CD4-positive, CD25-positive, alpha-beta regulatory T cell (primary cell): Measurements from ENCODE around the gene C16orf89. TPM values are rescaled to one million over a fixed set of nuclear protein-coding genes. Genes with fewer than 3 reads are reported as not detected.
A peak's percentile ranks its signal among the peaks of the same experiment; 100 is the strongest.
"Not testable (repeated sequence)": the region's sequence is repeated elsewhere in the genome, so short reads cannot be mapped to it uniquely, and the experiment has no call there.

Experiments used
- ATAC-seq, 2 donors: fragments of 150-1000 bp; cut with Tn5 transposase; one replicate each; pipeline ENCODE4 v1.10.0; 2021; ENCODE audit warnings: low read depth in 2 of 2, moderate number of reproducible peaks in 2 of 2, moderate library complexity in 1 of 2
- DNase-seq, 3 donors: peaks; one replicate each; pipeline versions ENCODE4 v3.0.0 to v3.0.0-alpha.2; 2012 to 2022; ENCODE audit warnings: mixed read lengths in 1 of 3
- H3K27ac ChIP-seq: one replicate; pipeline ENCODE4 v1.7.0; 2013; ENCODE audit warnings: mild to moderate bottlenecking, low read length; ENCODE audit not compliant: insufficient read depth, poor library complexity, severe bottlenecking
- H3K27me3 ChIP-seq: one replicate; pipeline ENCODE4 v1.7.0; 2013; ENCODE audit warnings: low read length; ENCODE audit not compliant: control insufficient read depth, insufficient read depth
- H3K36me3 ChIP-seq: one replicate; pipeline ENCODE4 v1.7.0; 2013; ENCODE audit warnings: mild to moderate bottlenecking, low read length, moderate library complexity; ENCODE audit not compliant: control insufficient read depth, insufficient read depth
- H3K4me1 ChIP-seq: 2 replicates; pipeline ENCODE4 v1.7.0; 2013; ENCODE audit warnings: mild to moderate bottlenecking, low read length; ENCODE audit not compliant: insufficient read depth, control insufficient read depth, poor library complexity, severe bottlenecking
- H3K4me3 ChIP-seq: one replicate; pipeline ENCODE4 v1.7.0; 2013; ENCODE audit warnings: low read depth, mild to moderate bottlenecking, low read length, moderate library complexity
- H3K9me3 ChIP-seq, 2 experiments: 1 replicate in 1 of 2; 2 replicates in 1 of 2; pipeline ENCODE4 v1.7.0; 2013; ENCODE audit warnings: low read length in 2 of 2, mild to moderate bottlenecking in 1 of 2, moderate library complexity in 1 of 2; ENCODE audit not compliant: control insufficient read depth in 2 of 2
- H3K27ac Mint-ChIP-seq, 3 donors: one replicate each; pipeline ENCODE4 v1.8.0; 2020 to 2022; ENCODE audit warnings: mild to moderate bottlenecking in 3 of 3, mixed read lengths in 3 of 3, moderate library complexity in 2 of 3
- H3K27me3 Mint-ChIP-seq: one replicate; pipeline ENCODE4 v1.8.0; 2022; ENCODE audit warnings: mild to moderate bottlenecking, mixed read lengths
- H3K36me3 Mint-ChIP-seq: one replicate; pipeline ENCODE4 v1.8.0; 2020; ENCODE audit warnings: mixed read lengths
- H3K4me1 Mint-ChIP-seq, 4 donors: one replicate each; pipeline ENCODE4 v1.8.0; 2020 to 2022; ENCODE audit warnings: mixed read lengths in 4 of 4, mild to moderate bottlenecking in 1 of 4
- H3K4me3 Mint-ChIP-seq, 4 donors: one replicate each; pipeline ENCODE4 v1.8.0; 2020 to 2022; ENCODE audit warnings: mild to moderate bottlenecking in 4 of 4, mixed read lengths in 4 of 4, moderate library complexity in 3 of 4
- H3K9me3 Mint-ChIP-seq, 7 donors: one replicate each; pipeline ENCODE4 v1.8.0; 2020 to 2022; ENCODE audit warnings: mixed read lengths in 7 of 7, mild to moderate bottlenecking in 3 of 7, moderate library complexity in 2 of 7
- polyA plus RNA-seq, 4 donors: library from polyadenylated mRNA; unstranded; fragments of 300-500 nt; fragmentation: Illumina TruSeq; gene quantifications; one replicate each; pipeline ENCODE4 v1.2.3, GENCODE V29; 2021
- total RNA-seq: library from RNA; stranded (reverse); gene quantifications from one replicate; pipeline ENCODE4 v1.2.3, GENCODE V29; 2022

Gene C16orf89
- total and polyA plus RNA-seq, 5 donors from 2014 or later = not detected

DNA sequence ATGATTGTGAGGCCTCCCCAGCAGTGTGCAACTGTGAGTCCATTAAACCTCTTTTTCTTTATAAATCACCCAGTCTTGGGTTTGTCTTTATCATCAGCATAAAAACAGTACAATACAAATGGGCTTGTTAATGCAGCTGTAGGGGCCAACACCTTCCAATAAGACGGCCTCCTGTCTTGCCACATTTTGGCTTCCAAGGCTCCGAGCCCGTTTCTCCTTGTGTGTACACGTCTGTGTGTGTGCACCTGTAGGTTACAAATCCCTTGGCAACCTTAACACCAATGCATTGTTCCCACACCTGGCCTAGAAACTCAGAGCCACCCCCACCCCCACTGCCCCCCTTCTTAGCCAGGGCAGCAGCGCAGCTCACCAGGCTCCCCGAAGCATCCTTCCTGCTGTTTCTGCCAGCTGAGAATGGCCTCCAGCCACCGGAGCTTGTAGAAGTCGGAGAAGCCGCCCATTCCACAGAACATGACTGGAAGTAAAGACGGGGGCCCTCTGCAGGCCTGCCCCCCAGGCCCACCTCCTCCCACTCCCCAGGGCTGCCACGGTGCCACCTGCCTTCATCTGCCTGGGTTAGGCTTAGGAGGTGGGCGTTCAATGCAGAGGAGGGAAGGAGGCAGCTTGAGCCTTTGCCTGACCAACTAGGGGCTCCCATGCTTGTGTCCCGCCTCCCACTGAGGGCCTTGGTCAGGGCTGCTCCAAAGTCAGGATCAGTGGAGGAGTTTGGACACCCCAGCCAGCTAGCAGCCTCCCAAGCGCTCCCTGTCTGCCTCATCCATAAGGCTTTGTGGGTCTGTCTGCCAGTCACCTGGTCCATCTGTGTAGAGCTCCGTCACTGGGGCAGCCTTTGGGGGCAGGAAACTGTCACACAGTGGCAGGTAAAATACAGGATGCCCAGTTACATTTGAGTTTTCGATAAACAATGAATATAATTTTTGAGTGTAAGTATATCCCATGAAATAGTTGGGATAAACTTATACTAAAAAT is 10.6 kb downstream of the C16orf89 start:
- ATAC-seq = no peak
- peaks cover 0 to 4% (median 0%) of the 10 kb centered on the region in 7 donors for H3K9me3 Mint-ChIP-seq
- Histone ChIP-seq H3K4me1 (no peaks in the 10 kb centered on the region), H3K36me3 (no peaks in the 10 kb centered on the region), H3K27me3 (no peaks in the 10 kb centered on the region), H3K4me3 (no peak overlapping the region), H3K9me3 (no peaks in the 10 kb centered on the region), H3K27ac (no peak overlapping the region)
- no peaks in the 10 kb centered on the region for H3K36me3 Mint-ChIP-seq
- H3K4me3 Mint-ChIP-seq = no peak overlapping the region
- H3K4me1 Mint-ChIP-seq = peaks cover 0 to 6% (median 0%) of the 10 kb centered on the region in 4 donors
- no peaks in the 10 kb centered on the region for H3K27me3 Mint-ChIP-seq
- DNase-seq = no peak
- peak overlapping the region in 1 of 3 donors; percentile 45 for H3K27ac Mint-ChIP-seq

DNA sequence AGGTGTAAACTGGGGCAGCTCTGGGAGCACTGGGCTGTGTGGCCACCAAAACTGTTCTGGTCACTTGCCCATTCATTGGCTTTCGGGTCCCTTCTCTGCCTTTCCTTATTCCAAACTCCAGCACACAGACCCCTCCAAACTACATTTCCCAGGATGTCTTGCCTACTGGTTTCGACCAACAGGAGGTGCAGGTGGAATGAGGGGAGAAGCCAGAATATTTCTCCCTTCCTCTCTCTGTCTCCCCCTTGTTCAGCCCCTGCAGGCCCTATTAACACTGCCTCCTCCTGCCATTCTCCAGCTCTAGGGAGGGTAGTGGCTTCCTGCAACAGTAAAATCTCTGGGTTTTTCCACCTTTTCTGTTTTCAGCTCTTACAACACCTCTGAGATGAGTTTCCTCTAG is 18.8 kb downstream of the C16orf89 start:
- H3K27me3 Mint-ChIP-seq = peaks cover 16% of the 10 kb centered on the region
- no peak overlapping the region for H3K4me3 Mint-ChIP-seq
- H3K36me3 Mint-ChIP-seq = peaks cover 6% of the 10 kb centered on the region
- H3K9me3 Mint-ChIP-seq = peaks cover 0 to 4% (median 0%) of the 10 kb centered on the region in 7 donors
- Histone ChIP-seq H3K36me3 (no peaks in the 10 kb centered on the region), H3K9me3 (no peaks in the 10 kb centered on the region), H3K4me1 (no peaks in the 10 kb centered on the region), H3K27ac (no peak overlapping the region), H3K4me3 (no peak overlapping the region), H3K27me3 (no peaks in the 10 kb centered on the region)
- H3K4me1 Mint-ChIP-seq = peaks cover 0 to 6% (median 2%) of the 10 kb centered on the region in 4 donors
- DNase-seq = no peak
- no peak for ATAC-seq
- no peak overlapping the region for H3K27ac Mint-ChIP-seq

DNA sequence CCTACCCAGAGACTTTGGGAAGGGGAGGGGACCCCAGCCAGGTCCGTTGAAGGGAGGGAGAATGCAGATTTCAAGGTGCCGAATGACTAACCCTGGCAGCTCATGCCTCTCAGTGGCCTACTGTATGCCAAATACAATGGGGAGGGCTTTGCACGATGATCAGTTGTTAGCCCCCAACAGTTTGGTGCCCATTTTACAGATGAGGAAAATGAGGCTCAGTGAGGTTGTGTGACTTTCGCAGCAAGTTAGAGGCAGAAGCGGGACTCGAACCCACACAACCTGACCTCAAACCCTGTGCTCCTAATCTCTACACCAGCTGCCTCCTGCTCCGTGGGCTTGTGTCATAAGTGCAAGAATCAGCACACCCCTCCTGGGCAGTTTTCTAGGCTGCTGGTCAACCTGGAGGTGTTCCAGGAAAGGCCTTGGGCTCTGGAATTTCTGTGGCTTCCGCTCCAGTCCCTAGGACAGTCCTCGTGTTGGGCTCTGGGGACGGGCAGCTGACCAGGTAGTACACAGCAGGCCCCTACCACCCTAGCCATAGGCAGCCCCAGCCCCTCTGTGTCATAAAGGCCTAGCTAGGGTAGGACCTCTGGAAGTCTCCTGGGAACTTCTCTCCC is 20.1 kb downstream of the C16orf89 start:
- Mint-ChIP-seq H3K9me3 (peaks cover 0 to 4% (median 0%) of the 10 kb centered on the region in 7 donors), H3K27ac (no peak overlapping the region), H3K36me3 (peaks cover 6% of the 10 kb centered on the region), H3K4me3 (no peak overlapping the region), H3K4me1 (peaks cover 0 to 5% (median under 1%) of the 10 kb centered on the region in 4 donors), H3K27me3 (peaks cover 20% of the 10 kb centered on the region)
- H3K27ac ChIP-seq = no peak overlapping the region
- no peaks in the 10 kb centered on the region for H3K4me1 ChIP-seq
- H3K27me3 ChIP-seq = no peaks in the 10 kb centered on the region
- H3K9me3 ChIP-seq = no peaks in the 10 kb centered on the region
- no peak overlapping the region for H3K4me3 ChIP-seq
- H3K36me3 ChIP-seq = no peaks in the 10 kb centered on the region
- ATAC-seq = no peak
- no peak for DNase-seq

DNA sequence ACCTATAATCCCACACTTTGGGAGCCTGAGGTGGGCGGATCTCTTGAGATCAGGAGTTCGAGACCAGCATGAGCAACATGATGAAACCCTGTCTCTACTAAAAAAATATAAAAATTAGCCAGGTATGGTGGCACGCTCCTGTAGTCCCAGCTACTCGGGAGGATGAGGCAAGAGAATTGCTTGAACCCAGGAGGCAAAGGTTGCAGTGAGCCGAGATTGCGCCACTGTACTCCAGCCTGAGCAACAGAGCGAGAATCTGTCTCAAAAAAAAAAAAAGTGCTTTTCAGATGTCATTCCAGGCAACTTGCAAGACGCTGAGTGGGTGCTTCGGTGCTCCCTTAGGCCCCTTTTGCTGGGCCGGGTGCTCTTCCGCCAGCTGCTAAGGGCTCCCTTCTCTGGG is 21.2 kb downstream of the C16orf89 start:
- H3K27ac Mint-ChIP-seq, H3K4me3 ChIP-seq, H3K4me1 ChIP-seq, H3K9me3 Mint-ChIP-seq, H3K27me3 ChIP-seq, H3K4me3 Mint-ChIP-seq, H3K4me1 Mint-ChIP-seq, H3K36me3 Mint-ChIP-seq, H3K9me3 ChIP-seq, H3K27ac ChIP-seq, H3K36me3 ChIP-seq, ATAC-seq, DNase-seq: not testable (repeated sequence)
- peaks cover 21% of the 10 kb centered on the region for H3K27me3 Mint-ChIP-seq

DNA sequence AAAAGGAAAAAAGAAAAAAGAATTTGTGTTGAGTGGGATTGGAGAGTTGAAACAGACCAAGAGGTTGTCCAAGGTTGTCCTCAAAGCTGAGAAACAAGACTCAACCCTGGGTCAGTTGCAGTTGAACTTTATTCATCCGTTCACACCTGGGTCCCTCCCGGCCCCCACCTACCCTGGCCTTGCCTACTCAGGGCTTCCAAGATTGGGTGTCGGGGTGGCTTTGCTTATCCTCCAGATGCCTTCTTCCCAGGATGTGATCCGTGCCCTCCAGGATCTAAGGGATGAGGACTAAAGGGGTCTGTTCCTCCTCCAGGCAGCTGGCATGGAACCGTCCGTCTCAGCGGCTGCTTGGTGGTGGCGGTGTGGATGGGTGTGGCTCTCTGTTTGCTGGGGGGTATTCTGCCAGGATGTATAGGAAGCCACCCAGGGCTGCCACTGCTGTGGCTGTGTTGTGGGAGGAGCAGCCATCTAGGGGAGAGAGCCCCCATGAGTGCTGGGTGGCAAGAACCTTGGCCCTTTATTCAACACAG is 21.7 kb downstream of the C16orf89 start:
- Histone ChIP-seq H3K4me3 (no peak overlapping the region), H3K9me3 (no peaks in the 10 kb centered on the region), H3K4me1 (no peaks in the 10 kb centered on the region), H3K27ac (no peak overlapping the region), H3K36me3 (no peaks in the 10 kb centered on the region), H3K27me3 (no peaks in the 10 kb centered on the region)
- peaks cover 0 to 5% (median 0%) of the 10 kb centered on the region in 4 donors for H3K4me1 Mint-ChIP-seq
- H3K27ac Mint-ChIP-seq = no peak overlapping the region
- H3K9me3 Mint-ChIP-seq = no peaks in the 10 kb centered on the region
- no peak overlapping the region for H3K4me3 Mint-ChIP-seq
- no peak for DNase-seq
- peaks cover 21% of the 10 kb centered on the region for H3K27me3 Mint-ChIP-seq
- peaks cover 5% of the 10 kb centered on the region for H3K36me3 Mint-ChIP-seq
- ATAC-seq = no peak

DNA sequence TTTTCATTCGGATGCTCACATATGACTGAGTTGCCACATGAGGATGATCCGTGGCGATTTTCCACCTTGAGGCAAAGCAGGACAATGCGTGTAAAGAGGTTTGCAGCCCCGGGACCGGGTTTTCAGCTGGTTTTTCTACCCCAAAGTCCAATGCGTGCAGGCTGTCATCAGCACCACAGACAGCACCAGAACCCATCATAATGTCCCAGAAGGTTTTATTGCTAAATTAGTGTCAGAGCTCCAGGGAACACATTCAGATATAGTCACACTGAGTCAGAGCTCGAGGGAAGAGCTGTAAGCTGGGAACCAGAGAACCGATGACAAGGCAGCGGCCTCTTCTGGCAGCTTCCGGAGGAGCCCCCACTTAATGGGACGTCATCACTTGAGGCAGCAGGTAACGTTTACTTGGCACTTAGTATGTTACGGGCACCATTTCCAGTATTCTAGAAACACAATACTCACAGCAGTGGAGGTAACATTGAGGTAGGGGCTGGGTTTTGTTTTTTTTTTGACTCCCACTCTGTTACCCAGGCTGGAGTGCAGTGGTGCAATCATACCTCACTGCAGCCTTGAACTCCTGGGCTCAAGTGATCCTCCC is 23.1 kb downstream of the C16orf89 start:
- H3K4me3 Mint-ChIP-seq = no peak overlapping the region
- DNase-seq = no peak

DNA sequence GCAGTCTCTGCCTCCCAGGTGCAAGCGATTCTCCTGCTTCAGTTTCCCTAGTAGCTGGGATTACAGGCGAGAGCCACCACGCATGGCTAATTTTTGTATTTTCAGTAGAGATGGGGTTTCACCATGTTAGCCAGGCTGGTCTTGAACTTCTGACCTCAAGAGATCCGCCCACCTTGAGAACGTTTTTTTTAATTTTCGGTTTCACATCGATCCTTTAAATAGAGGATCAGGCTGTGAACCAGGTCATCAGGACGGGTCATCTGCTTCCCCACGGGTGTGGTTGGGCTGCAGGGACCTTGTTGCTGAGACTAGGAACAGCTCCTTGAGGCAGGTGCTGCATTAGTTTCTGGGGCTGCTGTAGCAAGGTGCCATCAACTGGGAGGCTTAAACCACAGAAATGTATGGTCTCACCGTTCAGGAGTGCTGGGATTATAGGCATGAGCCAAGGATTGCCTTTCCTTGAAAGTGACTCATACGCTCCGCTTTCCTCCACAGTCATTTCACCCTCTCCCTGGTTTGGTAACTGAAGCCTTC is 24.1 kb downstream of the C16orf89 start:
- Histone ChIP-seq H3K27me3 (no peaks in the 10 kb centered on the region), H3K4me3 (no peak overlapping the region), H3K36me3 (no peaks in the 10 kb centered on the region), H3K27ac (no peak overlapping the region), H3K4me1 (no peaks in the 10 kb centered on the region), H3K9me3 (no peaks in the 10 kb centered on the region)
- DNase-seq (no peak), ATAC-seq (no peak)
- Mint-ChIP-seq H3K4me1 (peaks cover 0 to 5% (median 0%) of the 10 kb centered on the region in 4 donors), H3K27ac (no peak overlapping the region), H3K4me3 (no peak overlapping the region), H3K9me3 (no peaks in the 10 kb centered on the region), H3K36me3 (peaks cover 3% of the 10 kb centered on the region), H3K27me3 (peaks cover 6% of the 10 kb centered on the region)

More for the DNA sequence above, 23.1 kb downstream of the C16orf89 start:
- no peaks in the 10 kb centered on the region for H3K9me3 ChIP-seq
- peaks cover 0 to 5% (median 0%) of the 10 kb centered on the region in 4 donors for H3K4me1 Mint-ChIP-seq
- peaks cover 3% of the 10 kb centered on the region for H3K36me3 Mint-ChIP-seq
- no peak overlapping the region for H3K27ac ChIP-seq
- H3K9me3 Mint-ChIP-seq = no peaks in the 10 kb centered on the region
- H3K4me3 ChIP-seq = no peak overlapping the region
- H3K4me1 ChIP-seq = no peaks in the 10 kb centered on the region
- no peak overlapping the region for H3K27ac Mint-ChIP-seq
- no peaks in the 10 kb centered on the region for H3K36me3 ChIP-seq
- no peak for ATAC-seq
- H3K27me3 Mint-ChIP-seq = peaks cover 11% of the 10 kb centered on the region
- H3K27me3 ChIP-seq = no peaks in the 10 kb centered on the region
